Motor neuron (in vitro differentiated cells): ENCODE results near the gene HIF3A. TPM values are rescaled to one million over a fixed set of nuclear protein-coding genes. Genes with fewer than 3 reads are reported as not detected.

Experiments
- ATAC-seq, 8 experiments: fragments of 200-7000 bp; cut with Tn5 transposase; replicated peaks in 6 of 8; 2 replicates each; pipeline ENCODE4 v1.8.0; 2021; ENCODE audit warnings: mild to moderate bottlenecking in 8 of 8, moderate library complexity in 8 of 8
- H3K27ac ChIP-seq, 2 donors: fragments of 250-450 bp; sonication (Bioruptor Pico); 2 replicates each; pipeline ENCODE4 v1.9.0; 2021; ENCODE audit warnings: antibody characterized with exemption in 2 of 2, mild to moderate bottlenecking in 2 of 2, moderate library complexity in 1 of 2
- H3K4me1 ChIP-seq, 2 donors: fragments of 250-450 bp; sonication (Bioruptor Pico); replicated peaks in 1 of 2; 2 replicates each; pipeline ENCODE4 v1.6.1; 2021; ENCODE audit warnings: antibody characterized with exemption in 2 of 2, mild to moderate bottlenecking in 2 of 2, moderate library complexity in 1 of 2
- H3K4me3 ChIP-seq, 5 donors: fragments of 250-450 bp; sonication (Bioruptor Pico); 2 replicates each; pipeline ENCODE4 v1.9.0; 2021; ENCODE audit warnings: antibody characterized with exemption in 5 of 5, mild to moderate bottlenecking in 5 of 5, moderate library complexity in 4 of 5
- WGBS, 10 experiments: fragments of 450-650 bp; shearing (Covaris generic); methylation state at CpG; one replicate each; pipeline ENCODE4 v1.0.0; 2022; 5-methylcytosine and 5-hydroxymethylcytosine counted together
- in situ Hi-C, 9 experiments: fragments of 400-800 bp; cut with MboI; loops; one replicate each; pipeline ENCODE4 v1.15.0; 2021; ENCODE audit warnings: low sequenced_read_pairs in 9 of 9, low pct_unique_long_range_greater_than_20kb in 2 of 9; ENCODE audit not compliant: unreplicated experiment in 9 of 9
- total RNA-seq, 8 experiments: library from RNA; unstranded; fragments of 300-600 nt; gene quantifications; 2 replicates each; pipeline versions ENCODE4 v1.2.3 to v1.2.4, GENCODE V29; 2022

Gene HIF3A
- total RNA-seq, 8 experiments from 2014 or later: 0.36 to 7.9 (median 2.8) TPM

GRCh38 chr19:46356149-46357055 is 59.6 kb downstream of the HIF3A start:
- ATAC-seq: no peak
- H3K4me3 ChIP-seq: no peak overlapping the region
- no peaks in the 10 kb centered on the region for H3K4me1 ChIP-seq
- no peak overlapping the region for H3K27ac ChIP-seq
- 51 to 100% (median 90%) methylated on average over 1 to 5 of the region's 9 CpGs; no CpG with 5 or more reads in 1 of the 10 experiments for WGBS, 10 experiments
- in situ Hi-C loops: no loop called here

DNA sequence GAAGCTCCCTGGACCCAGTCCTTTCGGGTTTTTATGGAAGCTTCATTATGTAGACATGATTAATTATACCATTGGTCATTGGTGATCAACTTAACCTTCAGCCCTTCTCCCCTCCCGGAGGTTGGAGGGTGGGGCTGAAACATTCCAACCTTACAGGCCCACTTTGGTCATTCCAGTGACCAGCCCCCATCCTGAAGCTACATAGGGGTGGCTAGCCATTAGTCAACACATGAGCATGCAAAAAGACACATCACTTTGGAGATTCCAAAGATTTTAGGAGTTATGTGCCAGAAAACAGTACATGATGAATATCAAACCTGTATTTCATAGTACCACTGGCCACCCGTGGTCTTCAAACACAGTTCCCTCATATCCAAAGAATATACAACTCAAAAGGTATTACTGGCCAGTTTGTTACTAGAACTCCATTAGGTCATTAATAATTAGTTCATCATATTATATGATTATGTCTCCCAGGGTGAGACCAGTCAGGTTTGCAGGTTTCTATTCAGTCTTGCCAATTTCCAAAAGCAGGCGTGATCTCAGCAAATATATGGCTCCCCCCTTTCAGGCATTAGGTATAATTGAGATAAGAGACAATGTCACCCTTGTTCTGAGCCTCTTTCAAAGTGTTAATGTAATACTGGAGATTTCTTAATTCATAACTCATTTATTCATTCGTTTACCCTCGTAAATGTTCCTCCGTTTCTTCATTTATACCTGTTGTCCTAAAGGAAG is 61.2 kb downstream of the HIF3A start:
- no peaks in the 10 kb centered on the region for H3K4me1 ChIP-seq
- WGBS, 10 experiments: 60 to 95% (median 84%) methylated on average over 1 to 6 of the region's 7 CpGs; no CpG with 5 or more reads in 1 of the 10 experiments
- no peak overlapping the region for H3K27ac ChIP-seq
- in situ Hi-C loops: no loop called here
- ATAC-seq: no peak
- no peak overlapping the region for H3K4me3 ChIP-seq

GRCh38 chr19:46361915-46362314 is 65.1 kb downstream of the HIF3A start:
- ATAC-seq: no peak
- 42 to 100% (median 90%) methylated on average over 1 to 2 of the region's 2 CpGs; no CpG with 5 or more reads in 1 of the 10 experiments for WGBS, 10 experiments
- Histone ChIP-seq H3K4me3 (no peak overlapping the region), H3K4me1 (no peaks in the 10 kb centered on the region), H3K27ac (no peak overlapping the region)
- in situ Hi-C loops: no loop called here

DNA sequence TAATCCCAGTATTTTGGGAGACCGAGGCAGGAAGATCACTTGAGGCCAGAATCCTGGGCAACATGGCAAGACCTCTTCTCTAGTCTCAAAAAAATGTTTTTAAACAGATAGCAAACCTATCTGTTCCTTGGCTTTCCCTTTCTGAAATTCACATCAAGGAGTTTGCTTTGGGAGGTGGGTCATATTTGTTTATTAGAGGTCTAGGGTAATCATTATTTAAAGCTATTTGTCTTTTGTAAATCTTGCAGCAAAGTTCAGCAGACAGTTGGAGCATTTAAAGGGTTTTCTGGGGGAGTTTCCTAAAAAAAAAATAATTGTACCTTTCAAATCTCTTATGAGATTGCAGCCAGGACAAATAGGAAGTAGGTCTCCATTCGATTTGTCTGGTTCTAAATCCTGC is 67.5 kb downstream of the HIF3A start:
- no peak overlapping the region for H3K4me3 ChIP-seq
- ATAC-seq: no peak
- no peaks in the 10 kb centered on the region for H3K4me1 ChIP-seq
- WGBS, 10 experiments: 73 to 100% (median 100%) methylated on average over 1 to 2 of the region's 2 CpGs; no CpG with 5 or more reads in 1 of the 10 experiments
- in situ Hi-C loops: no loop called here
- no peak overlapping the region for H3K27ac ChIP-seq

DNA sequence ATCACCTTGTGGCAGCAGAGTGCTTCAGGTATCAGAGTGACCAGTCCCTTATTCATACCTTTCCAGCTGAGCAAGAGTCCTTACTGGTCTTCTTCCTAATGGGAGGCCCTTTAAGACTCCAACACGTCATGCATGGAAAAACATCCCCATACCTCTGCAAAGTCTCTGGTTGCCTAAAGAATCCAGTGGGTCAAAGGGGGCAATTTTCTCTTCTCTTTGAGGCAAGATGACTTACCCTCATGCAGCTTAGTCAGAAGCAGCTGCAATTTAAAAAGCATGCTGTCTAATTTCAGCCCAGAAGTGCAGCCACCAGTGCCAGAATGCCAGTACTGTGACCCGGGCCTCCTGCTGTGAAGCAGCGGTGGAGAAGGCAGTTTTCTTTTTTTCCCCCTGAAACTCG is 68.7 kb downstream of the HIF3A start:
- in situ Hi-C loops: no loop called here
- 40 to 100% (median 63%) methylated on average over 1 to 2 of the region's 4 CpGs; no CpG with 5 or more reads in 6 of the 10 experiments for whole genome bisulfite sequencing, 10 experiments
- Histone ChIP-seq H3K27ac (no peak overlapping the region), H3K4me3 (no peak overlapping the region), H3K4me1 (no peaks in the 10 kb centered on the region)
- no peak for ATAC-seq

DNA sequence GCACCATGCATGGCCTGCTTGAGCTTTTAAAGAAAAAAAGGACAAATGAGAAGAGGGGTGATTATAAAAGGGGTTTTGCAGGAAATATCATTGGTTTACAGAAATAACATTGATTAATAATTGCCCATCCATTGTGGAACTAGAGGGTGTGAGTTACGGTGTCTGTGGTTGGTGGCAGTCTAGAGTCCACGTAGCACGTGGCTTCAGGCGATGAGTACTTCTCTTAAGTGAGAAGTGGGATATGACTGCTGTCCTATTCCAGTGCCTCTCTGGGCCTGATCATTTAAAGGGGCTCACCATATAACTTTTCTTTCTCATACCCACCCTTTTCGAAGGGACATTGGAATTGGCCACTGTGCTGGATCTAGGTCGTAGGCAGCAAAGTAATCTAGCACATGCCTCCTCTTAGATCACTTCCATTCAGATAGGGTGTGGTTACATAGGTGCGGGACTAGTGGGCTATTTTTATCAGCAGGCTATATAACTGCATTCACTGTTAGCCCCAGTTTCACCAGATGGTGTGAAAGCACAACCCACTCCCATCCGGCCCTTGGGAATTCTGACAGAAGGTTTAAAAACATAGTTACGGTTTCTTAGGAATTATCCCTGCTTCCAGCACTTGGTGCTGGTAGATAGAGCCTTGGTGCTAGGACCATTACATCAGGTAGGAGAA is 69.9 kb downstream of the HIF3A start:
- WGBS, 10 experiments: 40 to 98% (median 83%) methylated on average over 1 to 9 of the region's 9 CpGs; no CpG with 5 or more reads in 1 of the 10 experiments
- in situ Hi-C loops: no loop called here
- H3K4me1 ChIP-seq: no peaks in the 10 kb centered on the region
- H3K4me3 ChIP-seq: no peak overlapping the region
- no peak overlapping the region for H3K27ac ChIP-seq
- ATAC-seq: peak in 2 of 8 experiments; percentile 87 to 88

DNA sequence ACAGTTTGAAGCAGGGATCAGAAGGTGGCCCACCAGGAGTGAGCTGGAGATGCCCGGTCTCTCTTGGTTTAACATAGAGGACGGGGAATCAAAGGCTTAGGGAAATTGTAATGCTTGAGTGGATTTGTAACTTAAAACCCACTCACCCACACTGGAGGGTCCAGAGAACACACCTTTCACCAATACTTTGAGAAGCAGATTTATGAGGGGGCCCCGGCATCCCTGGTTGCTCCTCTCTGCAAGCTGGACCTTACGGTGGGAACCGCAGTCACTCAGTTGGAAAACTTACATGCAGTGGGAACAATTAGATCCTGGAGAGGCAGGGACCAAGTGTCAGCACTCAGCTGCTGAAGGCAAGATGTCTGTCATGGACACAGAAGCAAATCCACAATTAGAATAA is 70.6 kb downstream of the HIF3A start:
- Histone ChIP-seq H3K4me3 (no peak overlapping the region), H3K27ac (no peak overlapping the region), H3K4me1 (no peaks in the 10 kb centered on the region)
- in situ Hi-C loops: no loop called here
- 67 to 94% (median 80%) methylated on average over 1 to 3 of the region's 5 CpGs; no CpG with 5 or more reads in 5 of the 10 experiments for WGBS, 10 experiments
- ATAC-seq: no peak

GRCh38 chr19:46368116-46368515 is 71.3 kb downstream of the HIF3A start:
- Histone ChIP-seq H3K27ac (no peak overlapping the region), H3K4me3 (no peak overlapping the region), H3K4me1 (peaks cover 0 to 4% of the 10 kb centered on the region in 2 donors)
- 86 to 100% (median 99%) methylated on average over 1 to 5 of the region's 7 CpGs; no CpG with 5 or more reads in 2 of the 10 experiments for WGBS, 10 experiments
- ATAC-seq: no peak
- in situ Hi-C loops: no loop called here

GRCh38 chr19:46369817-46370216 is 73.0 kb downstream of the HIF3A start:
- 80 to 100% (median 100%) methylated on average over 1 to 6 of the region's 7 CpGs; no CpG with 5 or more reads in 2 of the 10 experiments for WGBS, 10 experiments
- no peak overlapping the region for H3K4me3 ChIP-seq
- H3K4me1 ChIP-seq: peaks cover 0 to 5% of the 10 kb centered on the region in 2 donors
- H3K27ac ChIP-seq: no peak overlapping the region
- in situ Hi-C loops: no loop called here
- no peak for ATAC-seq

GRCh38 chr19:46371371-46371901 is 74.6 kb downstream of the HIF3A start:
- Histone ChIP-seq H3K4me1 (peaks cover 0 to 5% of the 10 kb centered on the region in 2 donors), H3K27ac (no peak overlapping the region), H3K4me3 (no peak overlapping the region)
- 80 to 100% (median 88%) methylated on average over 1 to 9 of the region's 10 CpGs; no CpG with 5 or more reads in 5 of the 10 experiments for WGBS, 10 experiments
- in situ Hi-C loops: no loop called here
- no peak for ATAC-seq

DNA sequence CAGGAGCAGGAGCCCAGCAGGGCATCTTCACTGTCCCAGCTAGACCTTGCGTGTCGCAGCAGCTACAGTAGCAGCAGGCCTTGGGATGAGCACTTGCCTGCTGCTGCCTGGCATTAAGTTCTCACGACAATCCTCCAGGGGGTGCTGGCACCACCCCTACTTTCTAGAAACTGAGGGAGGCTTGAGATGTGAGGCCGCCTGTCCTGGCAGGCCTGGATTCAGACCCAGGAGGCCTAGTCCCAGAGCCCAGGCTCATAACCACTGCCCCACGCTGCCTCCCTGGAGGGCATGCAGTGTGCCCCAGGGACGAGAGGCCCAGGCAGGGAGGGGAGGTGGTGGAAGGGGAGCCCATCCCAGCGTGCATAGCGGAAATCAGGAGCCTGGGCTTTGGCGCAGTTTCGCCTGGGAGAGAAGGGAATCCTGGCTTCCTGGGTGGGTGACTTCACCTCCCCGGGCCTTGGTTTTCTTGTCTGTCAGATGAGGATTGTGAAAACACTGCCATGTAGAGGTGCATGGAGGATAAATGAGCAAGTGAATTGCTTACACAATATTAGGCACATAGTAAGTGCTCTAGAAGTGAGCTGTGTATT is 76.2 kb downstream of the HIF3A start:
- H3K27ac ChIP-seq: no peak overlapping the region
- peak; percentile 13 to 43 (median 33) for ATAC-seq
- in situ Hi-C loops: no loop called here
- H3K4me1 ChIP-seq: peaks cover 0 to 5% of the 10 kb centered on the region in 2 donors
- WGBS, 10 experiments: 0 to 80% (median 68%) methylated on average over 1 to 5 of the region's 11 CpGs; no CpG with 5 or more reads in 6 of the 10 experiments
- no peak overlapping the region for H3K4me3 ChIP-seq
